ENCODE results near the gene TDRD9.
"Not testable (repeated sequence)": the region's sequence is repeated elsewhere in the genome, so short reads cannot be mapped to it uniquely, and the experiment has no call there.

TDRD9 gene

GRCh38 chr14:103980623-103981238 lies 52.5 kb downstream of the TDRD9 start:
- not testable (repeated sequence) for DNase-seq (ENCODE audit: low spot score)

GRCh38 chr14:103984196-103984595 lies 55.9 kb downstream of the TDRD9 start:
- DNase-seq (ENCODE audit: low spot score), result no peak

- no peak for DNase-seq (ENCODE audit: low spot score)
Observed at GRCh38 chr14:103989034-103989433, 60.8 kb downstream of the TDRD9 start.

GRCh38 chr14:103989964-103990363 lies 61.7 kb downstream of the TDRD9 start:
- DNase-seq (ENCODE audit: low spot score), result no peak

- no peak for DNase-seq (ENCODE audit: low spot score)
Observed at GRCh38 chr14:103994535-103995184, 66.4 kb downstream of the TDRD9 start.

- DNase-seq (ENCODE audit: low spot score), result no peak
Observed at GRCh38 chr14:103995876-103996275, 67.6 kb downstream of the TDRD9 start.

- DNase-seq (ENCODE audit: low spot score), result no peak
Observed at GRCh38 chr14:103997391-103997790, 69.1 kb downstream of the TDRD9 start.

- no peak for DNase-seq (ENCODE audit: low spot score)
Observed at GRCh38 chr14:103998027-103998426, 69.8 kb downstream of the TDRD9 start.

GRCh38 chr14:103999795-104000440 lies 71.7 kb downstream of the TDRD9 start:
- DNase-seq (ENCODE audit: low spot score), result no peak

- DNase-seq (ENCODE audit: low spot score), result no peak
Observed at GRCh38 chr14:104001003-104001402, 72.7 kb downstream of the TDRD9 start.

GRCh38 chr14:104003616-104004015 lies 75.4 kb downstream of the TDRD9 start:
- no peak for DNase-seq (ENCODE audit: low spot score)

GRCh38 chr14:104004849-104005248 lies 76.6 kb downstream of the TDRD9 start:
- DNase-seq (ENCODE audit: low spot score), result no peak

- DNase-seq (ENCODE audit: low spot score), result no peak
Observed at GRCh38 chr14:104005489-104005888, 77.2 kb downstream of the TDRD9 start.

- no peak for DNase-seq (ENCODE audit: low spot score)
Observed at GRCh38 chr14:104007121-104007520, 78.9 kb downstream of the TDRD9 start.

- no peak for DNase-seq (ENCODE audit: low spot score)
Observed at GRCh38 chr14:104009297-104009696, 81.0 kb downstream of the TDRD9 start.

- no peak for DNase-seq (ENCODE audit: low spot score)
Observed at GRCh38 chr14:104011824-104012517, 83.7 kb downstream of the TDRD9 start.

GRCh38 chr14:104014764-104015163 lies 86.5 kb downstream of the TDRD9 start:
- DNase-seq (ENCODE audit: low spot score), result no peak

GRCh38 chr14:104016873-104017650 lies 88.8 kb downstream of the TDRD9 start:
- no peak for DNase-seq (ENCODE audit: low spot score)

- DNase-seq (ENCODE audit: low spot score), result no peak
Observed at GRCh38 chr14:104019029-104019428, 90.8 kb downstream of the TDRD9 start.

- no peak for DNase-seq (ENCODE audit: low spot score)
Observed at GRCh38 chr14:104019806-104020205, 91.5 kb downstream of the TDRD9 start.

GRCh38 chr14:104020471-104020870 lies 92.2 kb downstream of the TDRD9 start:
- no peak for DNase-seq (ENCODE audit: low spot score)
